Type B pancreatic cell (in vitro differentiated cells): ENCODE results near the gene PNCK. TPM values are rescaled to one million over a fixed set of nuclear protein-coding genes. Genes with fewer than 3 reads are reported as not detected.

Source experiments
- DNase-seq: peaks from one replicate; pipeline ENCODE4 v3.0.0; 2021; ENCODE audit warnings: mixed read lengths; ENCODE audit not compliant: unreplicated experiment; ENCODE audit errors: extremely low spot score
- H3K27ac Mint-ChIP-seq: 2 replicates; pipeline ENCODE4 v1.8.0; 2021; ENCODE audit warnings: mild to moderate bottlenecking, mixed read lengths
- H3K27me3 Mint-ChIP-seq: 2 replicates; pipeline ENCODE4 v1.8.0; 2021; ENCODE audit warnings: mixed read lengths
- H3K36me3 Mint-ChIP-seq: 2 replicates; pipeline ENCODE4 v1.8.0; 2021; ENCODE audit warnings: mixed read lengths
- H3K4me1 Mint-ChIP-seq: one replicate; pipeline ENCODE4 v1.8.0; 2021; ENCODE audit warnings: mixed read lengths; ENCODE audit not compliant: unreplicated experiment
- H3K4me3 Mint-ChIP-seq: 2 replicates; pipeline ENCODE4 v1.8.0; 2021; ENCODE audit warnings: mild to moderate bottlenecking, mixed read lengths
- H3K9me3 Mint-ChIP-seq: 2 replicates; pipeline ENCODE4 v1.8.0; 2021; ENCODE audit warnings: mixed read lengths
- total RNA-seq: library from RNA; stranded (reverse); gene quantifications from 2 replicates; pipeline ENCODE4 v1.2.1, GENCODE V29; 2021; ENCODE audit warnings: low replicate concordance
- TF ChIP-seq, protein P1 (sequence below): fragments of 200-600 bp; sonication (generic); conservative IDR thresholded peaks from 2 replicates; pipeline ENCODE4 v1.5.0; 2021; ENCODE audit warnings: antibody characterized with exemption, mild to moderate bottlenecking

PNCK gene
- total RNA-seq, 1 donor from 2014 or later, result 3.7 TPM

DNA sequence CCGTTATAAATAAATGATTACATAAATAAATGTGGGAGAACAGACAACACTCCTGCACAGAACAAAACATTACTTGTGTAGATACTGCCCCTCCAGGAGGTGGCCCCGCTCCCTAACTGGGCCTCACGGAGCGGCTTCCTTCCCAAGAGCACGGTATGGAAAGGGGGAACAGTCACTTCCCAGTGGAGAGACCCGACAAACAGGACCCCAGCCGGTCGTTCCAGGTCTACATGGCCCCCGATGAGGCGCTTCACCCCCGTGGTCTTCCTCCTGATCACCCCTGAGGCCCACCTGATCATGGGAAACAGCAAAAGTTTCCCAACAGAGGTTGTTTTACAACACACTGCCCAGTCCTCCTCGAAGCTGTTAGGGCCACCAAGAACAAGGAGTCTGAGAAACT is 7.6 kb upstream of the PNCK start:
- H3K27ac Mint-ChIP-seq, result no peak overlapping the region
- H3K9me3 Mint-ChIP-seq, result peaks cover 10% of the 10 kb centered on the region
- H3K4me3 Mint-ChIP-seq, result no peak overlapping the region
- no peaks in the 10 kb centered on the region for H3K4me1 Mint-ChIP-seq
- TF ChIP-seq, protein P1, sequence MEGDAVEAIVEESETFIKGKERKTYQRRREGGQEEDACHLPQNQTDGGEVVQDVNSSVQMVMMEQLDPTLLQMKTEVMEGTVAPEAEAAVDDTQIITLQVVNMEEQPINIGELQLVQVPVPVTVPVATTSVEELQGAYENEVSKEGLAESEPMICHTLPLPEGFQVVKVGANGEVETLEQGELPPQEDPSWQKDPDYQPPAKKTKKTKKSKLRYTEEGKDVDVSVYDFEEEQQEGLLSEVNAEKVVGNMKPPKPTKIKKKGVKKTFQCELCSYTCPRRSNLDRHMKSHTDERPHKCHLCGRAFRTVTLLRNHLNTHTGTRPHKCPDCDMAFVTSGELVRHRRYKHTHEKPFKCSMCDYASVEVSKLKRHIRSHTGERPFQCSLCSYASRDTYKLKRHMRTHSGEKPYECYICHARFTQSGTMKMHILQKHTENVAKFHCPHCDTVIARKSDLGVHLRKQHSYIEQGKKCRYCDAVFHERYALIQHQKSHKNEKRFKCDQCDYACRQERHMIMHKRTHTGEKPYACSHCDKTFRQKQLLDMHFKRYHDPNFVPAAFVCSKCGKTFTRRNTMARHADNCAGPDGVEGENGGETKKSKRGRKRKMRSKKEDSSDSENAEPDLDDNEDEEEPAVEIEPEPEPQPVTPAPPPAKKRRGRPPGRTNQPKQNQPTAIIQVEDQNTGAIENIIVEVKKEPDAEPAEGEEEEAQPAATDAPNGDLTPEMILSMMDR, result no peak
- H3K27me3 Mint-ChIP-seq, result peaks cover 3% of the 10 kb centered on the region
- no peaks in the 10 kb centered on the region for H3K36me3 Mint-ChIP-seq
- no peak for DNase-seq

DNA sequence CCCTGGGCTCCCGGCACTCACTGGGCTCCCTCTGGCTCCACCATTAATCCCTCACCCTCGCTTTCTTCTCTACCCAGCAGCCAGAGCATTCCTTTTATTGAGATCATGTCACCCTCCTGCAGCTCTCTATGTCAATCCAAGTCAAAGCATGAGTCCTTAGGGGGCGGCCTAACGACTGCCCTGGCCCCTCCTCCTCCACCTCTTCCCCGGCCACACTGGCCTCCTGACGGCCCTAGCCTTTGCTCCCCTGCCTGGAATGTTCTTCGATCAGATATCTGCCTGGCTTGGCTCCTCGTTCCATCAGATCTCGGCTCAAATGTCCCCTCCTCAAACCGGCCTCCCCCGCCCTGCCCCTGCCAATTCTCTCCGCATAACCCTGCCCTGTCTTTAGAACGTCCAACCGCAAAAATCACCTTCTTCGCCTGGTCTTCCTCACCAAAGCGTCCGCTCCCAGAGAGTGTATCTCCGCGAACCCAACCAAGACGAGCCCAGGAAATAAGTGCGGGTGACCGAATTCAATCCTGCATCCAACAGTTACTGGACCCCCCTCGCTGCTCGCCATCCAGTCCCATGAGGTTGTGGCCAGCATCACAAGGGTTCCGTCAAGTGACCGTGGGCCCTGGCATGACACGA is 722 bp upstream of the PNCK start:
- DNase-seq, result no peak
- Mint-ChIP-seq H3K27me3 (peaks cover 21% of the 10 kb centered on the region), H3K4me1 (peaks cover 6% of the 10 kb centered on the region), H3K9me3 (no peaks in the 10 kb centered on the region), H3K27ac (no peak overlapping the region), H3K4me3 (peak overlapping the region; percentile 56), H3K36me3 (no peaks in the 10 kb centered on the region)
- TF ChIP-seq, protein P1, result no peak

DNA sequence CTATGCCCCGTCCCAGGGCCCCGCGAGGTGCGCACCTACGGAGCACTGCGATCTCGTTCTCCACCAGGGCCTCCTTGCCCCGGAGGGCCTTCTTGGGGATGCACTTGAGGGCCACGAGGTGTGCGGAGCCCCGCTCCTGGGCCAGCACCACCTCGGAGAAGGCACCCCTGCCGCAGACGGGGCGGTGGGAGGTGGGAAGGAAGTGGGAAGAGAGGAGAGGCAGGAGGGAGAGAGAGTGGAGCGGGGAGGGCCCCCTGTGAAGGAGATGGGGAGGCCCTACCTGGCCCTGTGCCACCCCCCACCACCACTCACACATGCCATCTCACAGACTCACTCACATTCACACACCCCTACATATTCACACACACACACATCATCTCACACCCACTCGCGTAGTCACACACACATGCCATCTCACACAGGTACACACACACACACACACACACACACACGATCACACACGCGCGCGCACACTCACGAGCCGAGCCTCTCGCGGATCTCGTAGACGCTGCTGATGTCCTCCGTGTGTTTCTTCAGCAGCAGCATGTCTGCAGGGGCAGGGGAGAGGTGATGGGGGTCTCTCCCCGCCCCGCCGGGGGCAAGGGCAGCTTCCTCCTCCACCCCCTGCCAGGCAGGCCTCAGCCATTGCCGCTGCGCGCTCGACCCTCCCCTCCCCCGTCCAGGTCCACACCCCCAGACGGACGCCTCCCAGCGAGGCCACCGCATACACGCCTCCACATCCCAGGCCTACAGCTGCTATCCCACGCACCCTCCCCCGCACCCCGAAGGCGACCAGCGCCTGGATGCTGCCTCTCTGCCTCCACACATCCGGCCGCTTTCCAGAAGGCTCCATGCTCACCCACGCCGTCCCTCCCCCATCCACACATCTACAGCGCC is 834 bp downstream of the PNCK start:
- peak overlapping the region; percentile 45 for H3K4me3 Mint-ChIP-seq
- H3K36me3 Mint-ChIP-seq, result no peaks in the 10 kb centered on the region
- TF ChIP-seq, protein P1, result no peak
- no peak for DNase-seq
- H3K27me3 Mint-ChIP-seq, result peaks cover 25% of the 10 kb centered on the region
- no peak overlapping the region for H3K27ac Mint-ChIP-seq
- H3K4me1 Mint-ChIP-seq, result peaks cover 9% of the 10 kb centered on the region
- H3K9me3 Mint-ChIP-seq, result no peaks in the 10 kb centered on the region

DNA sequence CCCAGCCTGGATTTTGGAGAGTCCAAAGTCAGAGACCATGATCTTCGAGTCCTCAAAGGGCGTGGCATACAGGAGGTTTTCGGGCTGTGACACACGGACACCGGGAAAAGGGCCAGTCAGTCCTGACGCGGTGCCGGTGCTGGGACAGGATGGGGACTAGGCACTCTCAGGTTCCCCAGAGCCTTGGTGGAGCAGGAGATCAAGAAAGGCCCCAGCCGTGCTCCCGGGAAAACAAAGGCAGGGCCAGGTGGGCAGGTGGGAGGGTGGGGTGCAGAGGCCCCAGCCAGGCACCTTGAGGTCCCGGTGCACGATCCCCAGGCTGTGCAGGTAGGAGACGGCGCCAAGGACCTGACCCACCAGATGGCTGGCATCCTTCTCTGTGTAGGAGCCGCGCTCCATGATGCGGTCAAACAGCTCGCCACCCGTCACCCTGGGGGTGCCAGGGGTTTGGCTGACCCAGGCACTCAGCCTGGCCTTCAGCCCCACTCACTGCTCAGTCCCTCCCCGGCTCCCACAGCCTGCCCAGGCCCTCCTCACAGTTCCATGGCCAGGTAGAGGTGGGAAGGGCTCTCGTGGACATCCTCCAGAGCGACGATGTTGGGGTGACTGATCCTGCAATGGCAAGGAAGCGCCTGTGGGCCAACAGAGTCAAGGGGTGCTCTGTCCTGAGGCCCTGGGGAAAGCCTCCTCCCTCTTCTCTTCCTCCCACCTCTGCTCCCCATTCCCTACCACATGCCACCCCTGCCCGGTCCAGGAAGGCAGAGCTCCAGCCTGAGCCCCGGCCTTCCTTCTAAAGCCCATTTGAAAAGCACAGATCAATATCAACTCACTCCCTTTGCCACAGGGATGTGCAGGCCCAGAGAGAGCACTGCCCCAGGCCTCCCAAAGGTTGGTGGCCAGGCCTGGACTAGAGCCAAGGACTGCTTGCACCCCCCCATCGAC is 1.8 kb downstream of the PNCK start:
- no peaks in the 10 kb centered on the region for H3K9me3 Mint-ChIP-seq
- H3K27me3 Mint-ChIP-seq, result peaks cover 32% of the 10 kb centered on the region
- TF ChIP-seq, protein P1, result no peak
- peaks cover 9% of the 10 kb centered on the region for H3K4me1 Mint-ChIP-seq
- no peak for DNase-seq
- H3K4me3 Mint-ChIP-seq, result no peak overlapping the region
- H3K27ac Mint-ChIP-seq, result no peak overlapping the region
- H3K36me3 Mint-ChIP-seq, result no peaks in the 10 kb centered on the region

DNA sequence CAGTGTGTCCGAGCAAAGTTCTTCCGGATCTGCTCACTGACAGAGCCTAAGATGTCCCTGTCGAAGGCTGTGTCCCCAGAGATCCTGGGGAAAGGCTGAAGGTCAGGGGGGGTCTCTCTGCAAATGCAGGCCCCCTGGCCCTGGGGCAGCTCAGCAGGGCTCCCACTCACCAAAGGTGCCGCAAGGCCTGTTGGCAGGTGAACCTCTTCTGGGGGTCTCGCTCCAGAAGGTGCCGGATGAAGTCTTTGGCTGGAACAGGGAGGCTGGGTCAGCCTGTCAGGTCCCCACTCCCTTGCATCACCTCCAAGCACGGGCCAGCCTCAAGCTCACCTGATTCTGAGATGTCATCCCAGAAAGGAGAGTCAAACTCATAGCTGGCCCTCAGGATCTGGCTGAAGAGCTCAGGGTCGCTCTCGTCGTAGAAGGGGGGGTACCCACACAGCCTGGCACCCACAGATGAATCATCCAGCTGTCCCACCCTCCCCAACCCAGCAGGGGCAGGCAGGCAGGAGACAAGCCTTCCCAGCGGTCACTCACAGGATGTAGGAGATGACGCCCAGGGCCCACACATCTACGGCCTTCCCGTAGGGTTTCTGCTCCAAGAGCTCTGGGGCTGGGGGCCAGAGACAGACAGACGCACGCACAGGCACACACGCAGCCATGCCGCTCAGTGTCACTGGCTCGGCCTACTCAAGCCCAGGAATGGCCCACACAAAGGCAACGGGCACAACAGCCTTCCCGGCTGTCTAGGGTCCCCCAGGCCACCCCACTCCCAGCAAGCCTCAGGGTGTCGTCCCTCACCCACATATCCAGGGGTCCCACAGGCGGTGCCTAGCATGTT is 2.6 kb downstream of the PNCK start:
- H3K36me3 Mint-ChIP-seq, result no peaks in the 10 kb centered on the region
- TF ChIP-seq, protein P1, result no peak
- H3K4me1 Mint-ChIP-seq, result peaks cover 9% of the 10 kb centered on the region
- no peak overlapping the region for H3K27ac Mint-ChIP-seq
- H3K27me3 Mint-ChIP-seq, result peaks cover 41% of the 10 kb centered on the region
- H3K4me3 Mint-ChIP-seq, result no peak overlapping the region
- no peaks in the 10 kb centered on the region for H3K9me3 Mint-ChIP-seq
- DNase-seq, result no peak
